ENCODE data around the gene C9orf152. TPM values are rescaled to one million over a fixed set of nuclear protein-coding genes. Genes with fewer than 3 reads are reported as not detected.

Gene C9orf152, protein sequence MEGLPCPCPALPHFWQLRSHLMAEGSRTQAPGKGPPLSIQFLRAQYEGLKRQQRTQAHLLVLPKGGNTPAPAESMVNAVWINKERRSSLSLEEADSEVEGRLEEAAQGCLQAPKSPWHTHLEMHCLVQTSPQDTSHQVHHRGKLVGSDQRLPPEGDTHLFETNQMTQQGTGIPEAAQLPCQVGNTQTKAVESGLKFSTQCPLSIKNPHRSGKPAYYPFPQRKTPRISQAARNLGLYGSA
- total RNA-seq, result not detected

DNA sequence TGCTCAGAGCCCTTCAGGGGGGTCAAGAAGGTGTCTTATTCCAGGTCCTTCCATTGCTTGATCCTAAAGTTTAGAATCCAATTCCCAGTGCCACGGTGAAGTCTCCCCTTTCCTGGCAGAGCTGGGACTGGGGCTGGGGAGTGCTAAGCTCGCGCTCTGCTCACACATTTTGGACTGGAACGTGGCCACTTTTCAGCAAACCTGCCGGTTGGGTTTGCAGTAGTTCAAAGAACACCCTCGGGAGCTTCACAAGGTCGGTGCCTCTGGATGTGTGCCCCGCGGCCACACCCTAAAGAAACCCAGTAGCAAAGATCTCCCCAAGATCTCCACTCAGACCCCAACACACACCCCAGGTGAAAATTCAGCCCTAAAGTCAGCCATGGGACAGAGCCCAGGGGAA is at the start of gene C9orf152:
TSS of gene C9orf152 (minus strand) at position 129 of the 400 bp plus-strand sequence. CDS start 580 bp downstream, outside the sequence.
- DNase-seq (no peak), ATAC-seq (no peak)
- peaks cover 6% of the 10 kb centered on the region for H3K27me3 Mint-ChIP-seq
- ChIA-PET POLR2A (no interaction called here), CTCF (no interaction called here)
- no peak within 1 kb of the TSS for H3K4me3 Mint-ChIP-seq
- no peaks in the 10 kb centered on the region for H3K4me1 Mint-ChIP-seq (ENCODE audit: low read depth)
- no peaks in the 10 kb centered on the region for H3K9me3 Mint-ChIP-seq
- TF ChIP-seq, protein P1, sequence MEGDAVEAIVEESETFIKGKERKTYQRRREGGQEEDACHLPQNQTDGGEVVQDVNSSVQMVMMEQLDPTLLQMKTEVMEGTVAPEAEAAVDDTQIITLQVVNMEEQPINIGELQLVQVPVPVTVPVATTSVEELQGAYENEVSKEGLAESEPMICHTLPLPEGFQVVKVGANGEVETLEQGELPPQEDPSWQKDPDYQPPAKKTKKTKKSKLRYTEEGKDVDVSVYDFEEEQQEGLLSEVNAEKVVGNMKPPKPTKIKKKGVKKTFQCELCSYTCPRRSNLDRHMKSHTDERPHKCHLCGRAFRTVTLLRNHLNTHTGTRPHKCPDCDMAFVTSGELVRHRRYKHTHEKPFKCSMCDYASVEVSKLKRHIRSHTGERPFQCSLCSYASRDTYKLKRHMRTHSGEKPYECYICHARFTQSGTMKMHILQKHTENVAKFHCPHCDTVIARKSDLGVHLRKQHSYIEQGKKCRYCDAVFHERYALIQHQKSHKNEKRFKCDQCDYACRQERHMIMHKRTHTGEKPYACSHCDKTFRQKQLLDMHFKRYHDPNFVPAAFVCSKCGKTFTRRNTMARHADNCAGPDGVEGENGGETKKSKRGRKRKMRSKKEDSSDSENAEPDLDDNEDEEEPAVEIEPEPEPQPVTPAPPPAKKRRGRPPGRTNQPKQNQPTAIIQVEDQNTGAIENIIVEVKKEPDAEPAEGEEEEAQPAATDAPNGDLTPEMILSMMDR (IDR thresholded peaks at IDR 0.05), result no peak
- intact Hi-C loops (cut with micrococcal nuclease), result no loop called here
- no peak within 1 kb of the TSS for H3K27ac Mint-ChIP-seq
- no peaks in the 10 kb centered on the region for H3K36me3 Mint-ChIP-seq (ENCODE audit: low read depth)

DNA sequence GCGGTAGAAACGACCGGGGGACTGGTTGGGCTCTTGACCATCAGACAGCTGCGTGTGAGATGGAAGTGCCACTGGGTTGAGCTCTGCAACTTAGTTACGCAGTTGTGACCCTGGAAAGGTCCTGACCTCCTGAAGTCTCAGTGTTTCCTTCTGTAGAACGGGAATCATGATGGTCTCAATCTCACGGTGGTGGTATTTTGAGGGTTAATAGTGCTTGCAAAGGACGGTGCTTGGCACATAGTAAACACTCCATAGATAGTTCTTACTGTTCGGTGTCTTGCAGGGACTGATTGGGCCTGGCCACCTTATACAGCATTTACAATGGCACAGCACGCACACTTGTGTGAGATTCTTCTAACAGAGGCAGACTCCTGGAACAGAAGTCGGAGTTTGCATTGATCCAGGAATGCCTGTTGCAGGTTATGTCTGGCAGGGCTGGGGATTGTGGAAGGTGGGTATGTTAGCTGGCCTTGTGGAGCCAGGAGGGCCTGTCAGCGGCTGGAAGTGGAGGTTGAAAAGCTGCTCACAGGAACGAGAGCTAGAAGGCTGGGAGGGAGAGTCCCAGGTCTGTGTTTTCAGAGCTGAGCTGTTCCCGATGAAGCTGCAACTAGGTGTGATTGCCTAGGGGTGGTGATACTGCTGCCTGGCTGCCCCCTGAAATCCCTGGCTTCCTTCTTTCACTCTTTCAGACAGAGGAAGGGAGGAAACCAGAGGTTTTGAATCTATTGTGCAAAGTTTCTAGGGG is 49.3 kb upstream of the C9orf152 start:
- H3K4me3 Mint-ChIP-seq, result peak overlapping the region; percentile 96
- CTCF ChIA-PET, result interaction anchor here (1.7 kb wide), 1 partner anchor 366 kb away, joined by 8 read pairs; no protein-coding TSS in a partner anchor
- ATAC-seq, result no peak
- TF ChIP-seq, protein P1 (IDR thresholded peaks at IDR 0.05), result no peak
- H3K27ac Mint-ChIP-seq, result peak overlapping the region; percentile 99
- peaks cover 41% of the 10 kb centered on the region for H3K4me1 Mint-ChIP-seq (ENCODE audit: low read depth)
- no peaks in the 10 kb centered on the region for H3K9me3 Mint-ChIP-seq
- intact Hi-C loops (cut with micrococcal nuclease), result no loop called here
- no peaks in the 10 kb centered on the region for H3K27me3 Mint-ChIP-seq
- H3K36me3 Mint-ChIP-seq (ENCODE audit: low read depth), result peaks cover 30% of the 10 kb centered on the region
- POLR2A ChIA-PET, result interaction anchor here (0.6 to 2.4 kb wide), 4 partner anchors 11 to 109 kb away, joined by 3 to 10 read pairs (median 6); no protein-coding TSS in a partner anchor
- peak; percentile 12 for DNase-seq

DNA sequence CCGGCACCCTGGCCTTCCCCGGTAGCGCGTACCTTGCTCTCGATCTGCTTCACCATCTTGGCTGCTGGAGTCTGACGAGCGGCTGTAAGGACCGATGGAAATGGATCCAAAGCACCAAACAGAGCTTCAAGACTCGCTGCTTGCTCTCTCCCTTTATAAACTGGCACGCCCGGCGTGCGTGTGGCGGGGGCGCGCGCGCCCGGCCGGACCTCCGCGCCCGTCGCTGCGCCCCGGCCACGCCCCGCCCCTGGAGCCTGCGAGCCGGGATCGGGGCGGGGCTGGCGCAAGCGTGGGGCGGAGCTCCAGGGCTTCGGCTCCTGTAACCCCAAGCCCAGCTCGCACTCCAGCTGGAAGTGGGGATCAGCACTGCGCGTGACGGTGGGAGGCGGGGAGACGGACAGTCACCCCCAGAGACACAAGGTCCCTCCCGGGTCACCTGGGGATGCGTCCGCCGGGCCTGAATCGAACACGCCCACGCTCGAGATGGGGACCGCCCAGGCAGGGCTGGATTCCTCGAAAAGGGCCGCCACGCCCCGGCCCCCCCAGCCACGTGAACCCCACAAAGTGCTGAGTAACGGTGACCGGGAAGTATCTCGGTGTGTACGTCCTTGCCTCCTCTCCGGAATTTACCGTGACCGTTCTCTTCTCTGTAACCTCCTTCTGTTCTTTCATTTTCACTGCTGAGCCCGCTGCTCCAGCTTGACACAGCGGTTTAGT is 48.6 kb upstream of the C9orf152 start, which contains the start of gene TXN:
TSS of gene TXN (minus strand) at position 128 of the 717 bp plus-strand sequence. CDS start at position 56, 72 bp downstream.
- Mint-ChIP-seq H3K27me3 (no peaks in the 10 kb centered on the region), H3K36me3 (ENCODE audit: low read depth) (peaks cover 34% of the 10 kb centered on the region), H3K4me3 (peak within 1 kb of the TSS; percentile 96), H3K27ac (peak within 1 kb of the TSS; percentile 99), H3K9me3 (no peaks in the 10 kb centered on the region), H3K4me1 (ENCODE audit: low read depth) (peaks cover 43% of the 10 kb centered on the region)
- ChIA-PET POLR2A (interaction anchor here (0.8 to 2.4 kb wide), 3 partner anchors 10 to 108 kb away, joined by 3 to 10 read pairs (median 9); no protein-coding TSS in a partner anchor), CTCF (no interaction called here)
- ATAC-seq (peak; percentile 88), DNase-seq (peak; percentile 92)
- intact Hi-C loops (cut with micrococcal nuclease), result no loop called here
- TF ChIP-seq, protein P1 (IDR thresholded peaks at IDR 0.05), result no peak

DNA sequence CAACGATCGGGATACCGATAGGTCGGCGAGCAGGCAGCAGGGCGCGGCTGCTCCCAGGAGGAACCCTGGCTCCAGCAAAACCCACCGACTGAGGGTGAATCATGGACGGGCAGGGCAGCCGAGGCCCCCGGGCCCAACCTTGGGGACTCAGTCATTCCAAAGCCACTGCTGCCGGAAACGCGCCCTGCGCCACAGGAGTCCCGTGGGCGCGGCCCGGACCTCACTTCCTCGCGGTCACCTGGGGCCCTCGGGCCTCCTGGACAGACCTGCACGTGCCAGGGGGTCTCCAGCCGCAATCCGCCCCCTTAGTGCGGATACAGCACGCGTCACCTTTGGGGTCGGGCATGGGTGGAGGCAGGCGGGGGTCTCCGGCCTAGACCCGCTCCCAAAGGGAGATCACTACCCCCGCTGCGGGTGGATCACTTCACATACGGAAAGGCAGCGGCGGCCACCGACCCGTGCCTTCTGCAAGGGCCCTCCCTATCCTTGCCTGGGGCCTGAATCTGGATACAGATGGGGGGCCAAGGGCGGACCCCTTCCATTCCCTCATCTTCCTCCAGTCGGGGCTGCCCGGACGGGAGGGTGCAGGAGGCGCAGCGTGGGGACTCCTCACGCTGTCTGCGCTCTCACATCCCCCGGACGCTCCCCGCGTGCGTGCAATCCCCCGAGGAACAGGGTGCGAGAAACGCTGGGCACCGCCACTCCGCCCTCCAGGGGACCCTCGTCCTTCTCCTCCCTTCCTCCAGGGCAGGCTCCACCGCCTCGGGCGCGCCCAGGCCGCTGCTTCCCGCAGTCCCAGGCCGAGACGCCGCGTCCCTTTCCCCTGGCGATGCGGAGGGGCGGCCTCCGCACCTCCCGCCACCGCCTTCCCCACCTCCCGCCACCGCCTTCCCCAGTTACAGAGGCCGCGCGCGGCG is 47.8 kb upstream of the C9orf152 start:
- ChIA-PET CTCF (no interaction called here), POLR2A (interaction anchor here (0.8 to 2.4 kb wide), 3 partner anchors 9 to 107 kb away, joined by 3 to 10 read pairs (median 9); no protein-coding TSS in a partner anchor)
- Mint-ChIP-seq H3K36me3 (ENCODE audit: low read depth) (peaks cover 39% of the 10 kb centered on the region), H3K9me3 (no peaks in the 10 kb centered on the region), H3K4me3 (peak overlapping the region; percentile 96), H3K4me1 (ENCODE audit: low read depth) (peaks cover 46% of the 10 kb centered on the region), H3K27ac (peak overlapping the region; percentile 99), H3K27me3 (no peaks in the 10 kb centered on the region)
- TF ChIP-seq, protein P1 (IDR thresholded peaks at IDR 0.05), result no peak
- DNase-seq (peak; percentile 72), ATAC-seq (peak; percentile 14)
- intact Hi-C loops (cut with micrococcal nuclease), result no loop called here
